ENCODE data around the gene ARHGAP1. TPM values are rescaled to one million over a fixed set of nuclear protein-coding genes. Genes with fewer than 3 reads are reported as not detected.

ARHGAP1 gene
- 21.6 and 35.4 TPM in 2 replicates for total RNA-seq

DNA sequence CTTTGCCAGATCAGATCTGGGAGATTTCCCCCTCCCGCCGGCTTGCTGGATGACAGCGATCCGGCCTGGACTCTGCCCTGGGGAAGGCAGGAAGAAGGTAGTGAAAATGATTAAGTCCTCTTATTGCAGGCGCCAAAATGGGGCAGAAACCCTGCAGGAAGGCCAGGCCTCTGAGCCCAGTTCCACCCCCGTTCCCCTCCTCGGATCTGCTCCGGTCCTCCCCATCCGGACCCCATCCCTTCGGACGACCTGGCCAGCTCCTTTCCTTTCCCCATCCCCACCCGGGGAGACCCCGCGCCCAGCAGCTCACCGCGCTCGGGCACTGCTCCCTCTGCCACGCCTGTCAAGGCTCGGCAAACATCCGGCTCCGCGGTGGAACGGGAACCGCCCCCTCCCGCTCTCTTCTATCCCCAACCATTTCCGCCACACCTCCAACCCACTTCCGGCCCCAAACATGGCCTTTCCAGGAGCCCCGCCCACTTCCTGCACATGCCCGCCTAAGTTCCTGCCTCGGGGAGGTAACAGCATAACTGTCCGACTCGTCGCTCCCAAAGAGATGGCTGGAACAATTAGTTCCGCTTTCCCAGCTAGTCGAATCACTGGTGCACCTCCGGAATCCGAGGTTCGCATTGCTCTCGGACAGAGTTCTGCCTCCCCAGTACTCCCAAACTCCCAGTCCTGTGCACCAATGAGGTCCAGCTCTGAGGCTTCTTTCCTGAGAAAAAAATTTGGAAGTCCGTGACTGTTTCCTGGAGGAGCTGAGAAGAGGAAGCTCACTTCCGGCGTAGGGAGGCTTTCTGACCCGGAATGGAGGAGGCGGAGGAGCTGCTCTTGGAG lies at the start of gene ARHGAP1, which contains the start of gene ZNF408:
Gene ARHGAP1, minus strand, starts transcription at position 379 of the 837 bp plus-strand sequence. CDS start 4,512 bp downstream, outside the sequence.
Gene ZNF408, plus strand, starts transcription at position 791 of the 837 bp plus-strand sequence. Its CDS starts 17 bp downstream, at position 808.
- peak; percentile 99 for DNase-seq

DNA sequence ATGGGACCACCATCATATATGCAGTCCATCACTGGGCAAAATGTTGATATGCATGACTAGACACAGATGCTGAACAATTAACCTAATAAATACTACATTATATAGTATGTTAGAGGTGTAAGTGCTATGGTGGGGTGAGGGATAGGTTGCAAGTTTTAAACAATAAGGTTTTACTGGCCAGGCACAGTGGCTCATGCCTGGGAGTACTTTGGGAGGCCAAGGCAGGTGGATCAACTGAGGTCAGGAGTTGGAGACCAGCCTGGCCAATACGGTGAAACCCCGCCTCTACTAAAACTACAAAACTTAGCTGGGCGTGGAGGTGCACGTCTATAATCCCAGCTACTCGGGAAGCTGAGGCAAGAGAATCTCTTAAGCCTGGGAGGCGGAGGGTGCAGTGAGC lies 46.7 kb upstream of the ARHGAP1 start:
- no peak for DNase-seq

DNA sequence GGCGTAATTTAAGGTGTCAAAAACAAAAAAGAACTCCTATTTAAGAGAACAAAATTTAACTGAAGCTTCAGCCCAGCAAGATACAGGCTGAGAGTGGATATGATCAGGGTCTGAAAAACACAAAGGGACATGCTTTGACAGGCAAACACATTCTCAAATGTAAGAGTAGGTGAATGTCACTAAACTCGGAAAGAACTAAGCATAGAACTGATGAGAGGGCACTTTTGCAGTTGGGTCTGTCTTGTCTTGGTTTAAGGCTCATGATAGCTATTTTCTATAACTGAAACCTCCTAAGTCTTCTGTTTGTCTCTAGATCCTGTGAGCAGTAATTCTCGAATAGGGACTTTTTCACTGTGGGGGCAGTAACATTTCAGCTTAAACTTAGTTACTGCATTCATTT lies 45.6 kb upstream of the ARHGAP1 start:
- no peak for DNase-seq

DNA sequence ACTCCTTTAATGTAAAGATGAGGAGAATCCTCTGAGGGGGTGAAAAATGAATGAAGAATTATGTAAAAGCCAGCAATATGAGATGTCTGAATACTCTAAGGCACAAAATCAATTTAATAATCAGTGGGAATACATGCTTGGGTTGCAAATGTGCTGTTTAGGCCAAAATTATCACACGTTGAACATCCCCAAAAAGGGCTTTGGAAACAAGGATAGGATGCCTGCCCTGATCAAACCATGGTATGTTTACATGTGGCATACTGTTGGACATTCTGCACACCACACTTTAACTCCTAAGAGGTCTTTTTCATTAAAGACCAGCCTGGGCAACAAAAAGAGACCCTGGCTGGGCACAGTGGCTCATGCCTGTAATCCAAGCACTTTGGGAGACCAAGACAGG lies 44.9 kb upstream of the ARHGAP1 start:
- no peak for DNase-seq

DNA sequence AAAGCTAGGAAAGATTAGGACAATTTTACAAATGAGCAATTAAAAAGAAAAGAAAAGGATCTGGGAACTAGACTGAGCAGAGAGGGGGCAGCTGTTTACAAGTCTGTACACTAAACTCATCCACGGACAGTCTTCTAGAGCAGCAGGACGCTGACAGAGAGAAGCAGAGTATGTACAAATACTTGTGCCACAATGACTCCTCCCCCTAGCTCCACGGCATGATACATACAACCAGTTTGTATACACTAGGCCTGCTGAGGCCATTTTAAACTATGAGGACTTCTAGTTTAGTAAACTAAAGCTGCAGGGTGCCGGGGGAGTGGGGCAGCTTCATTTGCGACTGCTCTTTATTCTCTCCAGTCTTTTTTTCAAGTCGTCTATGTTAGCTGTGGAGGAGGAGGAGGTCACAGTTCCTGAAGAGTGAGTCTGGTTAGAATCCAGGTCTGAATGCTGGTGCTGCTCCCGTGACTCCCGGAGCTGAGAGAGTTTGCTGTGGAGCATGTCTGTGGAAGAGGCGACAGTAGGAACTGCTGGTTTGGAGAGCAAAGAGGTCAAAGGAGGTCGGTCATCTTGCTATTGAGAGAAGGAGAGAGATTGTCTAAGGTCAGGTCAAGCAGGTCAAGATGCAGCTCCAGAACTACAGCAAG lies 43.4 kb upstream of the ARHGAP1 start:
- no peak for DNase-seq

DNA sequence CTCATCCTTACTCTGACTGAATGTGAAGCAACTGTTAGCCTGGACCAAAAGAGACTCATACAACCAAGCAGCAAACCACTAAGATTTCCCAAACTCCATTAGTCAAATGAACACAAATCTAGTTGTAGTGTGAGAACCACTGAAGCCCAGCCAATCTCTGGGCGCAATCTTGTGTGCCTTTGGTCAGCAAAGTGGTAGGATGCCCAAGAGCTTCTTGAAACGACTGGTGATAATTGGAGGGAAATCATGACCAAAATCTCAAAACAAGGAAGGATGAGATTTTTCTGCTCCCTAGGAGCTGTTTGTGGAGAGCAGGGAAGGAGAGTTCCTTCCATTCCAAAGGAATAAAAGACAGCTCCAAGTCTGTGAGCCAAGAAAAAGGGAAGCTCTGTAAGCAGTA lies 42.6 kb upstream of the ARHGAP1 start:
- DNase-seq = no peak

DNA sequence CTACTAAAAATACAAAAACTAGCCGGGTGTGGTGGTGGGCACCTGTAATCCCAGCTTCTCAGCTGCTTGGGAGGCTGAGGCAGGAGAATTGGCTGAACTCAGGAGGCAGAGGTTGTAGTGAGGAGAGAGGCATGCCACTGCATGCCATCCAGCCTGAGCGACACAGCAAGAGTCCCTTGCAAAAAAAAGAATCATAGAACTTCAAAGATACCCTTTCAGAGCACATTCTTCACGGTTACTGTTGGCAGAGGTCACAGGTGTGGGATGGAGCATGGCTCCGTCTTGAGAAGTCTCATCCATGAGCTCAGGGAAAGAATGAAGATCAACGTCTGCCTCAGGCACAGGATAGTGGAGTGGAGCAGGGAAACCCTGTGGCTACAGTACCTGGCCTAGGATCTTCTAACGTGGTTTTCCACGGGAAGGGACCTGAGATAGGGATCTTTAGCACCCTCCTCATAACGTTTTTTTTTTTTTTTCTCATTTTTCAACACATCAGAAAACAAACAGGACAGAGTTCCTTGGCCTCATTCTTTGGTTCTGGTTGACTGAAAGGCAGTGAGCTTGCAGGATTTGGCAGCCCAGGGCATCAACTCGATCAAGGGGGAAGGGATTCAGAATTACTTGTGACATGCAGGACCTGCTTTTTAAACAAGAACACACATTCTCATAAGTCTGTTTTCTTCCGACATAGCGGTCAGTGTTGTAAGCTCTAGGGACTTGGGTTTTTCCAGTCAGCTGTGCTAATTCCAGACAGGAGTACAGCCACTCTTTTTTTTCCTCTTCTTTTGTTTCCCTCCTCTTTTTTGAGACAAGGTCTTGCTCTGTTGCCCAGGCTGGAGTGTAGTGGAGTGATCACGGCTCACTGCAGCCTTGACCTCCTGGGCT lies 41.4 kb upstream of the ARHGAP1 start:
- no peak for DNase-seq

DNA sequence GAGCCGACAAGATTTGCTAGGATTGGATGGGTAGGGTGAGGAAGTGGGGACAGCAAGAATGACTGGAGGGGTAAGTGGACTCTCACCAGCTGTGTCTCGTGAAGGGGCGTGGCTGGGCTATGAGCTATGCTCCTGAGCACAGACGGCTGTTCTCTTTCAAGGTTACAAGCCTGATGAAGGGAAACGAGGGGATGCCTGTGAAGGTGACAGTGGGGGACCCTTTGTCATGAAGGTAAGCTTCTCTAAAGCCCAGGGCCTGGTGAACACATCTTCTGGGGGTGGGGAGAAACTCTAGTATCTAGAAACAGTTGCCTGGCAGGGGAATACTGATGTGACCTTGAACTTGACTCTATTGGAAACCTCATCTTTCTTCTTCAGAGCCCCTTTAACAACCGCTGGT lies 38.5 kb upstream of the ARHGAP1 start:
- DNase-seq = no peak

DNA sequence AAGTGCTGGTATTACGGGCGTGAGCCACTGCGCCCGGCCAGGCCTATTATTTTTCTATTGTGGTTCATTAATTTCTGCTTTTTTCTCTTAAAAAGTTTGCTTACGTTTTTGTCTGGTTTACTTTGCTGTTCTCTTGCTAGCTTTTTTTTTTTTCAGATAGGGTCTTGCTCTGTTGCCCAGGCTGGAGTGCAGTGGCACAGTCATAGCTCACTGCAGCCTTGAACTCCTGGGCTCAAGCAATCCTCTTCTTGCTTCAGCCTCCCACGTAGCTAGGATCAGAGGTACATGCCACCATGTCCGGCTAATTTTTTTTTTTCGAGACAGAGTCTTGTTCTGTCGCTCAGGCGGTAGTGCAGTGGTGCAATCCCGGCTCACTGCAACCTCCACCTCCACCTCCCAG lies 37.3 kb upstream of the ARHGAP1 start:
- DNase-seq = no peak

DNA sequence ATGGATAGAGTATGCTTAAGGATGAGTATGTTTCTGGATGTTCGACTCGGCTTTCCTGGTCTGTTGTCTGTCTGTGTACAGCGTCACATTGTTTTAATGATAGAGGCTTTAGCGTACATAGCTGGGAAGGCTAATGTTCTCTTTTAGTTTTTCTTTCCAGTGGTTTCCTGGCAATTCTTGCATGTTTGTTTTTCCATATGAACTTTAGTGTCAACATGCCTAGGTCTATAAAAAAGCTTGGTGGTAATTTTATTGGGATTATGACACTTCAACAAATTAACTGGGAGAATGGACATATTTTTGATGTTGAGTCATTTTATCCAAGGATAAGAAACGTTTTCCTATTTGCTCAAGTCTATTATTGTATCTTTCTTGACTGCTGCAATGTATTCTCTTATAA lies 36.2 kb upstream of the ARHGAP1 start:
- DNase-seq = peak; percentile 9

DNA sequence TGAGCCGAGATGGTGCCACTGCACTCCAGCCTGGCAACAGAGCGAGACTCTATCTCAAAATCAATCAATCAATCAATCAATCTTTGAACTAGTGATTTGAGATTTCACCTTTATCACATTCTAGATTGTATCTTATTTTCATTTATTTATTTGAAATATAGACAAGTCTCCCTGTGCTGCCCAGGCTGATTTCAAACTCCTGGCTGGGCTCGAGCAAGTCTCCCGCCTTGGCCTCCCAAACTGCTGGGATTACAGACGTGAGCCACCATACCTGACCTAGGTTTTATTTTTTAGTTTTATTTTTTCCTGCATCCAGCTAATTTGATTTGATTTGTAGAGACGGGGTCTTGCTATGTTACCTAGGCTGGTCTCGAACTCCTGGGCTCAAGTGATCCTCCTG lies 35.7 kb upstream of the ARHGAP1 start:
- DNase-seq = no peak

DNA sequence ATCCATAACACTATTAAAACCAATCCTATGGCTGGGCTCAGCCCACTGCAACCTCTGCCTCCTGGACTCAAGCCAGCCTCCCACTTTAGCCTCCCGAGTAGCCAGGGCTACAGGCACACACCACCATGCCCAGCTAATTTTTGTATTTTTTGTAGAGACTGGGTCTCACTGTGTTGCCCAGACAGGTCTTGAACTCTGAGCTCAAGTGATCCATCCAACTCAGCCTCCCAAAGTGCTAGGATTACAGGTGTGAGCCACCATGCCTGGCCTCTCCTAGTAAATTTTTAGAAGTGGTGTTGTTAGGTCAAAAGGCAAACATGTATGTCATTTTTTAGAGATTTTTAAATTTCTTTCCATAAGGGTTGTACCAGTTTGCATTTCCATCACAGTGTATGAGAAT lies 32.8 kb upstream of the ARHGAP1 start:
- no peak for DNase-seq

DNA sequence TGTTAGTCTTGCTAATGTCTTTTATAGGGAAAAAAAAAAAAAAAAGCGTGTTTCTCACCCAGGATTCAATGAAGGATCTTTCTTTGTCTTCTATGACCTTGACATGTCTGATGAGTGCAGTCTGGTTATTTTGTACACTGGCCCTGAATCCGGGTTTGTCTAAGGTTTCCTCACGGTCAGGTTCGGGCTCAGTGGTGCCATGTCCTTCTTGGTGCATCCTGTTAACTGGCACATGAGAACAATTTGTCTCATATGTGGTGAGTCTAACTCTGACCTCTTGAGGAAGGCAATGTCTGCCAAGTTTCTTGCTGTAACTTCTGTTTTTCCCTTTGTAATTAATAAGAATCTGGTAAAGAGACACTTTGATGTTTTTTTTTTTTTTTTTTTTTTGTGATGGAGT lies 31.1 kb upstream of the ARHGAP1 start:
- DNase-seq = no peak

DNA sequence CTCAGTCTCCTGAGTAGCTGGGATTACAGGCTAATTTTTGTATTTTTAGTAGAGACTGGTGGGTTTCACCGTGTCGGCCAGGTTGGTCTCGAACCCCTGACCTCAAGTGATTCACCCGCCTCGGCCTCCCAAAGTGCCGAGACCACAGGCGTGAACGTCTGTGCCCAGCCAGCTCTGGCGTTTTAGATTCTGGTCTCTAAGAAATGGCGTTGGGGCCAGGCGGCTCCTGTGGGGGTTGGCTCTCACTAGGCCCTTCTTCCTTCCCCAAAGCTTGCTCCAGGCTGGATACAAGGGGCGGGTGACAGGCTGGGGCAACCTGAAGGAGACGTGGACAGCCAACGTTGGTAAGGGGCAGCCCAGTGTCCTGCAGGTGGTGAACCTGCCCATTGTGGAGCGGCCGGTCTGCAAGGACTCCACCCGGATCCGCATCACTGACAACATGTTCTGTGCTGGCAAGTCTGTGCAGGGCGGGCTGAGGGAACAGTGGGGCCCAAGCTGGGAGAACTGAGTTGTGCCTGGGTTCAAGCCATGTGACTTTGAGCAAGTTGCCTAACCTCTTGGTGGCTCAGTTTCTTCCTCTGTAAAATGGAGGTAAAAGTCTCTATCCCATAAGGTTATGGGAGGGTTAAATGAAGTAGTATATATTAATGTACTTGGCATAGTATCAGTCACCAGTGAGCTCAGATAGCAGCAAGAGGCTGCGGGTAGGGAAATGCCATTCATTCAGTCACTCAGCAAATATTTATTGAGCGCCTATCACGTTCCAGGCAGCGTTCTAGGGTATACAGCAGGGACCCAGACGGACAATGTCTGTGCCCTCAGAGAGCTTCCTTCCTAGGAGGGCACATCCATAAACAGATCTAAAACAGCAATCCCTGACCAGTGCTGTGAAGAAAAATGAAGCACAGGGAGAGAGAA lies 28.9 kb upstream of the ARHGAP1 start:
- DNase-seq = no peak

DNA sequence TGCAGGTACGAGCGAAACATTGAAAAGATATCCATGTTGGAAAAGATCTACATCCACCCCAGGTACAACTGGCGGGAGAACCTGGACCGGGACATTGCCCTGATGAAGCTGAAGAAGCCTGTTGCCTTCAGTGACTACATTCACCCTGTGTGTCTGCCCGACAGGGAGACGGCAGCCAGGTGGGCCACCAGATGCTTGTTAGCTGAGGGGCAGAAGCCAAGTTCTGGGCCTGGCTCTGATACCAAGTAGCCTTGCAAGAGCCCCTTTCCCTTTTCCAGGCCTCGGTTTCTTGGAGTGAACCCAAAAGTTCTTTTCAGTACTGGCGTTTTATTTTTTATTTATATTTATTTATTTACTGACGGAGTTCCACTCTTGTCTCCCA lies 28.2 kb upstream of the ARHGAP1 start:
- DNase-seq = no peak

DNA sequence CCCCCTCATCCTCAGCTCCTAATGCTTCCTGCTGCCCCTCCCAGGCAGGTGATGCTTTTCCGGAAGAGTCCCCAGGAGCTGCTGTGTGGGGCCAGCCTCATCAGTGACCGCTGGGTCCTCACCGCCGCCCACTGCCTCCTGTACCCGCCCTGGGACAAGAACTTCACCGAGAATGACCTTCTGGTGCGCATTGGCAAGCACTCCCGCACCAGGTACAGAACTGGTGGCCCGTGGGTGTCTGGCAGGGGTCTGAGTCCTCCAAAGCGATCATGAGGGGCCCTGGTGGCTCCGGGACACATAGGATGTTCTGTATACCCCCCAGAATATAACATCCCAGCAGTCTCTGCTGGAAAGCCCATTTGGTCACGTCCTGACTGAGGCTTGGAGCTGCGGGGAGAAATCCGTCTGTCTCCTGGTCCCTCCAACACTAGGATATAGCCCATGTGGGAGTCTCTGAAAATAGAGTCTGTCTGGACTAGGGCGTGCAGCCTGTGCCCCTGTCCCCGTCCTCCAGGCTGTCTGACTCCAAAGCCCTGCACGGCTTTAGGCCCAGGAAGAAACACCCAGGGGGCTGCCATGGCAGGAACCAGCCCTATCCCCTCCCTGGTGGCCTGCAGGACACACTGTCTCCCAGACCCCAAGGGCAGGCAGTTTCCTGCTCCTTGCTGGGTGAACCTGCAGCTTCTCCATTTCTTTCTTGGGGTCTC lies 27.7 kb upstream of the ARHGAP1 start:
- DNase-seq = no peak

DNA sequence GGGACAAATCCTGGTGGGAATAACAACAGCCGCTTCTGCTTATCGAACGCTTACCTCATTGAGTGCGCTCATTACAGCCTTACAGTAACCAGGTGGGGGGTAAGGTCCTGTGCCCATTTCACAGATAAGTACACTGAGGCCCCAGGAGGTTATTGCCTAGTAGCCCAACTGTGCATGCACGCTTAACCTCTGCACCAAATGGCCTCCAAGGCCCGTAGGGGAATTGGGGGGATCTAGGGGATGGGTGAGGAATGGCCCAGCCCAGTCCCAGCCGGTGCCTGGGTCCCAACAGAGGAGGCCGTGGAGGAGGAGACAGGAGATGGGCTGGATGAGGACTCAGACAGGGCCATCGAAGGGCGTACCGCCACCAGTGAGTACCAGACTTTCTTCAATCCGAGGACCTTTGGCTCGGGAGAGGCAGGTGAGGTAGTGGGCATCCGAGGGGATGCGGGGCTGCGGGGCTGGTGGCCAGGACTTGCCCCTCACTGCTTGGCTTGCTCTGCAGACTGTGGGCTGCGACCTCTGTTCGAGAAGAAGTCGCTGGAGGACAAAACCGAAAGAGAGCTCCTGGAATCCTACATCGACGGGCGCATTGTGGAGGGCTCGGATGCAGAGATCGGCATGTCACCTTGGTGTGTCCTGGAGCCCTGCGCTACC lies 25.9 kb upstream of the ARHGAP1 start:
- DNase-seq = no peak

DNA sequence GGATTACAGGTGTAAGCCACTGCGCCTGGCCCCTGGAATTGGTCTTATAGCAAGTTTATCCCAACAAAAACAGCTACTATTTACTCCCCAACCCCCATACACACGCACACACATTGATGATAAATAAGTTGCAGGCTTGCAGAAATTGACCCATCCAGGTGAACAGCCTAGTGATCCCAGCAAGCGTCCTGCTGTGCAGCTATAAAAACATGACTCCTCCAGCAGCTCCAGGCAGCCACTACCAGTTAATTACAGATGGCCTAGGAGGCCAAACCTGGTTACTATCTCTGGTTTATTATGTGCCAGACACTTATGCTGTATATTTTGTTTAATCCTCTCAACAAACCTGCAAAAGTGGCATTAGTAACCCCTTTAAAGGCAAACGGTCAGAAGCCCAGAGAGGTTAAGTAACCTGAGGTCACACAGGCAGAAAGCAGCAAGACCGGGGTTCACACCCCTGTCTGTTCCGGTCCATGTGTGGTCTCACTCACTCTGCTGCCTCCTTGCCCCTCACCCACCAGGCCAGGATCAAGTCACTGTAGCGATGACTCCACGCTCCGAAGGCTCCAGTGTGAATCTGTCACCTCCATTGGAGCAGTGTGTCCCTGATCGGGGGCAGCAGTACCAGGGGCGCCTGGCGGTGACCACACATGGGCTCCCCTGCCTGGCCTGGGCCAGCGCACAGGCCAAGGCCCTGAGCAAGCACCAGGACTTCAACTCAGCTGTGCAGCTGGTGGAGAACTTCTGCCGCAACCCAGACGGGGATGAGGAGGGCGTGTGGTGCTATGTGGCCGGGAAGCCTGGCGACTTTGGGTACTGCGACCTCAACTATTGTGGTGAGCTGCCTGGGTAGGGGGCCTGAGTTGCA lies 25.2 kb upstream of the ARHGAP1 start:
- DNase-seq = no peak

DNA sequence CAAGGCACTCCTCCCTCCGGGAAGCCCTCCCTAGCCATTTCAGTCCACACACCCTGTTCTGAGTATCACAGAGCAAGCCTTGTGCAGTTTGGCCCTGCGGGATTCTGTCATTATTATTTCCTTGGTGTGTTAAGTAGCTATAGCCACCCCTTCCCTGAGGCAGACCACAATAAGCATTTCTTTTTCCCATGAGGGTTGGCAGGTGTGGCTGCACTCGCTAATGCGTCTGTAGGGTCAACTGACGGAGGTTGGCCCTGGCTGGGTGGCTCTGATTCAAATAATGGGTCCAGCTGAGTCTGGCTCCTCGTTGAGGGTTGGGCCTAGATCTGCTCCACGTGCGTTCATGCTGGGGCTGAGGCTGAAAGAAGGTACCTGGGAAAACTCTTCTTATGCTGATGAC lies 23.7 kb upstream of the ARHGAP1 start:
- DNase-seq = no peak

DNA sequence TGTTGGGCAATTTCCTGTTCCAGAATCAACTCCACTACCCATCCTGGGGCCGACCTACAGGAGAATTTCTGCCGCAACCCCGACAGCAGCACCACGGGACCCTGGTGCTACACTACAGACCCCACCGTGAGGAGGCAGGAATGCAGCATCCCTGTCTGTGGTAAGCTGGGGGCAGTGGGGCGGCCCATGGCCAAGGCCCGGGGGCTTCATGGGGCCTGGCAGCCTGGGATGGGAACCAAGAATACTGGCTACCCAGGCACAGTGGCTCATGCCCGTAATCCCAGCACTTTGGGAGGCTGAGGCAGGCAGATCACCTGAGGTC lies 22.9 kb upstream of the ARHGAP1 start:
- no peak for DNase-seq
